Prostate gland (tissue), 2 donors: ENCODE measurements around the gene RABGAP1L.

Source experiments
- CTCF ChIP-seq, 4 experiments: fragments of 200-600 bp in 2 of 4; fragments of 450-650 bp in 2 of 4; sonication (generic) in 2 of 4; IDR thresholded peaks; 1 replicate in 3 of 4; 2 replicates in 1 of 4; pipeline ENCODE4 v1.5.1; 2016 to 2019; ENCODE audit warnings: antibody characterized with exemption in 4 of 4, mild to moderate bottlenecking in 2 of 4, moderate library complexity in 2 of 4
- POLR2AphosphoS5 ChIP-seq: sonication (generic); formaldehyde crosslinking; IDR thresholded peaks from one replicate; pipeline ENCODE4 v1.6.1; 2017; ENCODE audit warnings: antibody characterized with exemption

GRCh38 chr1:174995121-174995520 lies 835.8 kb downstream of the RABGAP1L start:
- TF ChIP-seq CTCF (IDR thresholded peaks at IDR 0.05) = no peak
- no peak for TF ChIP-seq POLR2AphosphoS5
